GM18526 (cell line): ENCODE measurements around the gene HPN.

Source experiments
- POLR2A ChIP-seq: IDR thresholded peaks from 3 replicates; pipeline ENCODE4 v1.6.1; 2011; ENCODE audit not compliant: insufficient read length; ENCODE audit errors: extremely low read depth

The HPN gene

DNA sequence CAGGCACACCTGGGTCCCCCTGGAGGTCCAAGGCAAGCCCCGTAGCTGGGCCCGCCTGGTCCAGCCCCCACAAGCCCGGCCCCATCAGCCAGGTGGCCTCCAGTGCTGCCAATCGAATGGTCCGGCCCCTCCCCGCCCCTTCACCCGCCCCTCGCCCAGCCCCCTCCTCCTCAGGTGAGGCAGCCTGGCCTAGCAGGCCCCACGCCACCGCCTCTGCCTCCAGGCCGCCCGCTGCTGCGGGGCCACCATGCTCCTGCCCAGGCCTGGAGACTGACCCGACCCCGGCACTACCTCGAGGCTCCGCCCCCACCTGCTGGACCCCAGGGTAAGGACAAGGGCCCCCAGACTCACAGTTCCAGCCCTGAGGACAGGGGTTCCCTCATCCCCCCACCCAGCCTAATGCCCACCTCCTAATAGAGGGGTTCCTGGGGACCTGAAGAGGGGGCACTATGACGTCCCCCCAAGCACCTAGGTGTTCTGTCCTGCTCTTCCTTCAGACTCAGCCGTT is at the start of gene HPN:
HPN (plus strand) TSS at position 174 of the 508 bp plus-strand sequence. CDS start 786 bp downstream, outside the sequence.
- TF ChIP-seq POLR2A: no peak

DNA sequence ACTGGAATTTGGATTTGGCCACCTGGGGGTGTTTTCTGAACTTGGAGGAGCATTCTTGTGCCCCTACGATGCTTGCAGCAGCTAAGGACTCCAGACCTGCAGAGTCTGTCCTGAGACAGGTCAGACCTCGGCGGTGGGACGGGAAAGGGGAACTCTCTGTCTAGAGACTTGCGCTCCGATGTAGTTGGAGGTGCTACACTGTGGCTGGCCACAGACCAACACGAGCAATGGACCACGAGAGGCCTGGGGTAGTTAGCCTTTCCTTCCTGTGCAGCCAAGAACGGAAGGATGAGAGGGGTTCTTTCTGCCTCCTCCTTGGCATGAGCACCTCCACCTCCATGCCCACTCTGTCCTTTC is 47.3 kb upstream of the HPN start:
- no peak for TF ChIP-seq POLR2A

DNA sequence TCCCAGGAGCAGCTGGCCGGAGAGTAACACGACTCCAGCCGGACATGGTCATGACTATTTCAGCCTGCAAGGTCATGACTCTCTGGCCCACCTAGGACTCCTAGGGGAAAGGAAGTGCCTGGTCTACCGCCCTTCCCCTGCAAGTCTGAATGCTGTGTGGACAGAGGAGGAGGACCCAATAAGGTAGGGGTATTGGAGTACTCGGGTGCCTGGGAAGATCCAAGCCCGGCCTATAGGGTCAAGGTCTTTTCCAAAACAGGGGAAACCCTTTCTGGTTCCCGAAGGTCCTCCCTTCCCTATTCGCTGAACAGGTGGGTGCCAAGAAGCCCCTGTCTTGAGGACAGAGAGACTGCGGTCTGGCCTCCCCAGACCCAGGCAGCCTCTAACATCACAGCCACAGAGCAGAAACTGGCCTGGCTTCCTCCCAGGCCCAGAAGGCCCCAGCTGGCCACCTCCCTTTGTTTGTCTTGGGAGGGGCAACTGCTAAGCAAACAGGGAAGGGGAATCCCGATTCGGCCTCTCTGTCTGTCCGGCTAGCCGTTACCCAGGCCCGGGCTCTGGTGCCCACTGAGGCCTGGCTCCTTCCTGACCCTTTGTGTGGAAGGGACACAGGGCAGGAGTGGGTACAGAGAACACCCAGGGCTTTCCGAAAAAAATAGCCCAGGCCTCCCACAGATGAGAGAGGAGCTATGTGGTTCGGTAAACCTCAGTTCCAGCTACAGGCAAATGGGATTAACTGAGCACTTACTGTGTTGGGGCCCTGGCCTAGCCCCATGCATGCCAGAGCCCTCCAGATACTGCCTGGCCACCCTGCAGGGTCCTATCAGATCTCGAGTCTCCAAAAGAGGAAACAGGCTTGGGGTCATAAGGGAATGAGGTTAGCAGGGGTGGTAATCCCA is 46.6 kb upstream of the HPN start:
- TF ChIP-seq POLR2A: no peak

DNA sequence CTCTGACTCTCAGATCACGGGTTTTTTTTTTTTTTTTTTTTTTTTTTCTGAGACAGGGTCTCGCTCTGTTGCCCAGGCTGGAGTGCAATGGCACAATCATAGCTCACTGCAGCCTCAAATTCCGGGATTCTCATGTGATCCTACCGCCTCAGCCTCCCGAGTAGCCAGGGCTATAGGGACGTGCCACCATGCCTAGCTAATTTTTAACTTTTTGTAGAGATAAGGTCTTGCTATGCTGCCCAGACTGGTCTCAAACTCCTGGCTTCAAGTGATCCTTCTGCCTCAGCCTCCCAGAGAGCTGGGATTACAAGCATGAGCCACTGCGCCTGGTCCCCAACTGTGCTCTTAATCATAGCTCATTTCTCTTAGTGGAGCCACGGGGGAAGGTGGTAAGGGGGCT is 46.0 kb upstream of the HPN start:
- TF ChIP-seq POLR2A: no peak

DNA sequence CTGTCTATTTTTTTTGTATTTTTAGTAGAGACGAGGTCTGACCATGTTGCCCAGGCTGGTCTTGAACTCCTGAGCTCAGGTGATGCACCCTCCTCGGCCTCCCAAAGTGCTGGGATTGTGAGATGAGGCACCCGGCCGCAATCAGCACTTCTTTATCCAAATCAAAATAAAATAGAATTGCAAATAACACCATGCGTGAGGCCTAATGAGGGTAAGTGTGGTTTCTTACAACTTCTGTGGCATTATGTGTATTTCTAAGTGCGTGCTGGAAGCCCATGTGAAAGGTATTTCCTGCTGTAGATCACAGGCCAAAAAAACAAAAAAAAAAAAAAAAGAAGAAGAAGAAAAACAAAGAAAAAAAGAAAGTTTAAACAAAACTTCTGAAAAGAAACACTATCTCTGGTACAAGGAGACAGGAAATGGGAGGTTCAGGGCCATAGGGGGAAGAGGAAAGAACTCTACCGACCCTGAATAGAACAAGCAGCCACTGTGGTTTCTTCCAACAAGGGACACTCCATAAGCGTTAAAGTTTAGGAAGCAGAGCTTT is 44.4 kb upstream of the HPN start:
- no peak for TF ChIP-seq POLR2A

DNA sequence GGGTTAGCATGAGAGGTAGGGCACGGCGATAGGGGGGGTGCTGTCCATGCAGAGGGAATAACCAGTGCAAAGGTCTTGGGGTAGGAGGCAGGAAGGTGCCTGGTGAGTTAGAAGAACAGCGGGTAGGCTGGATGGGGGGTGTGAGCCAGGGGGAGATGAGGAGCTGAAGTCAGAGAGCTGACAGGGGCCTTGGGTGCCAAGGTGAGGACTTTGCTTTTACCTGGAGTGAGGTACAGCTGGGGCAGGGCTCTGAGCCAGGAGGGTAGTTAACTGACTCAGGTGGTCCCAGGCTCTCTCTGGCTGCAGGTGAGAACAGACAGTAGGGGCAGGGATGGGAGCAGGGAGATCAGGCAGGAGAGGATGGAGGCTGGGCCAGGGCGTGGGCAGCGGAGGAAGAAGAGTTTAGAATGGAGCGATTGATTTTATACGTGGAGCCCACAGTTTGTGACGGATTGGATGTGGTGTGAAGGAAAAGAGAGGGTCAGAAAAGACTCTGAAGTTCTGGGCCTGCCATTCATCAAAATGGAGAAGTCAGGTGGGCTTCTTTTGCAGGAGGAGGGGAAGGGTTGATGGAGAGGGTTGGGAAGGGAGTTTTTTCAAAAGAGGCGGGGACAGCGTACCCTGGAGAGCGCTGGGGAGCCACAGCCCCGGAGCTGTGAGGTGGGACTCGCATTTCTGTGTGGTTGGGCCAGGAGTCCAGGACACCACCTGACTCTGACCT is 42.6 kb upstream of the HPN start:
- TF ChIP-seq POLR2A: no peak

DNA sequence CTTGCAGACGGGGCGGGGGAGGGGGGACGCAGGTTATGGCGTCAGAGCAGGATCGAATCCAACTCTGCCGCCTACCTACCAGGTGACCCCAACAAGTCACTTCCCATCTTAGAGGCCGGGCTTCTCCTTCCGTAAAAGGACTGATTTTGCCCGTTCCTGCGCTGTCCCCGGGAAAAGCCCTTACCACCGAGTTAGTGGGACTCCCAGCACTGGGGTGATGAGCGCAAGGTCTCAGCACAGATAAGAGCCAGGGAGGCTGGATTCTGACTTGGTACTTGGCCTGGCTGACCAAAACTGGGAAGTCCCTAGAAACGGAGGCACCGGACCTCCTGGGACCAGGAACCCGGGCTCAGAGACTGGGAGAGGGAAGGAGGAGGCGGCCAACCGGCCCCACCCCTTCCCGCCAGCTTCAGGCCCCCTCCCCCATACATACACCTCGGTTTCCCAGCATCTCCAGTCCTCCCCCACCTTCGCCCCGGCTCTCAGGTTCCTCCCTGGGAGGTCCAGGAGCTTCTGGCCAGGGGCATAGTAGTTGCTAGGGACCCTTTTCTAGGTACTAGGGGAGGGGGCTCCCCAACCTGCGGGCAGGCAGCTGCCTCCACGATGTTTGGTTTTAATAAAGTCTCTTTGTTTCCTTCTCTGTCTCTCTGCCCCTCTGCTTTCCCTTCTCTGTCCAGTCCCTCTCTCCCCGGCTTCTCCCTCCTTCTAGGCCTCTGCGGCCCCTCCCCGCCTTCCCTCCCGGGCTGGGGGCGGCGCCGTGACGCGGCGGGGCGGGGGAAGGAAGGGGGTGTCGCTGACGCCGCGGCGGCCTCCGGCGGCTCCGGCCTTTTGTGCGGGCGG is 41.8 kb upstream of the HPN start, which contains the start of gene GRAMD1A:
GRAMD1A (plus strand) TSS at position 826 of the 840 bp plus-strand sequence. CDS start 156 bp downstream, outside the sequence.
- TF ChIP-seq POLR2A: peak; percentile 55

DNA sequence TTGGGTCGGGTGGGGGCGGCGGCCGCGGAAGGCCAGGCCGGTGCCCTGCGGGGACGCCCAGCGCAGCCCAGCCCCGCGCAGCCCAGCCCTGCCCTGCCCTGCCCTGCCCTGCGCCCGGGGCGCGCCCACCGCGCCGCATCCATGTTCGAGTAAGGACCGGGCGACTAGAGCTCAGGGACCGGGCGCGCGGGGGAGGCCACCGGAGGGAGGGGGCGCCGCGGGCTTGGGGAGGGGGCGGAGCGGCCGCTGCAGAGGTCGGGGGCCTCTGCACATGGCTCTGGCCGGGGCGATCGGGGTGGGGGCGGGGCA is 41.2 kb upstream of the HPN start:
- TF ChIP-seq POLR2A: no peak

GRCh38 chr19:35000647-35001501 is 40.6 kb upstream of the HPN start:
- TF ChIP-seq POLR2A: no peak

DNA sequence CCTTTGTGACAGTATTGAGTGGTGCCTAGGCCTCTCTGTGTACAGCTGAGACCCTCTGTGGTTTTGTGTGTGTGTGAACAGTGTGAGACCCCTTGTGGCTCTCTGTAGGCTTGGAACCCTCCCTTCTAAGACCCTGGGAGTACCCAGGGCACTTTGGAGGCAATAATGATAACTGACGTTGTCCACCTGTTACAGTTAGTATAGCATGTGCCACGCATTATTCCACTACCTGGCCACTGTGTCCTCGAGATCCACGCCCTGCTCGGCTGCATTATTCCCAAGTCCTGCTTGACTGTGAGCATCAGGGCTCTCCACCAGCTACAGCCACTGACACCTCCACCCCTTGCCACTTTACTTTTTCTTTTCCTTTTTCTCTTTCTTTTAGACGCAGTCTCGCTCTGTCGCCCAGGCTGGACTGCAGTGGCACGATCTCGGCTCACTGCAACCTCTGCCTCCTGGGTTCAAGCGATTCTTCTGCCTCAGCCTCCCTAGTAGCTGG is 39.4 kb upstream of the HPN start:
- no peak for TF ChIP-seq POLR2A

- TF ChIP-seq POLR2A: no peak
Measured at GRCh38 chr19:35004517-35005255, 36.8 kb upstream of the HPN start.

DNA sequence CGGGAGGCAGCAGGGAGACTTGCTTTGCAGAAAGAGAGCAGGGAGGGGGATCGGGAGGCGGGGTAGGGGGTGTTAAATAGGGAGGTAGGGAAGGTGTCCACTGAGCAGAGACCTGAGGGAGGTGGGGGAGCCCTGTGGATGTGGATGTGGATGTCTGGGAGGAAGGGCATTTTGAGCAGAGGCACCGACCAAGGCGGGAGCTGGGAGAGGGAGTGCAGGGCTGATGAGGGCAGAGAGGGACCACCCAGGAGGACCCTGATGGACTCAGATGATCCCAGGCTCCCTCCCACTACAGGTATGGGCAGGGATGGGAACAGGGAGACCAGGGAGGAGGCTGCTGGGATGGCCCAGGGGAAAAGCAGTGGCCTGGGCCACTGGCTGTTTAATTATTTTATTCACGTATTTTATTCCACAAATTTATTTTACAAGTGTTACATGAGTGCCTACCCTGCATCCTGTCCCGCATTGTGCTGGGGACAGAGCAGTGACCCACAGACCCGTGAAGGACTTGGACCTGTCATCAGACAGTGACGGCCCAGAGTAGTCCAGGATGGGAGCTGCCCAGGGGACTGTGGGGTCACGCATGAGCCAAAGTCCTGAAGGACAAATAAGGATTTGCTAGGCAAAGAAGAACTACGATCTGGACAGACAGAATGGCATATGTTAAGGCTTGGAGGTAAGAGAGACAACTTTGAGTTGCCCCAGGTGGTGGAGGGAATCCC is 36.1 kb upstream of the HPN start:
- no peak for TF ChIP-seq POLR2A
